NB4 (cell line): ENCODE results near the gene CDH13.

Experiments used
- CTCF ChIP-seq: IDR thresholded peaks from one replicate; pipeline ENCODE4 v1.5.1; 2012; ENCODE audit warnings: low read depth, low read length
- MYC ChIP-seq: IDR thresholded peaks from 2 replicates; pipeline ENCODE4 v1.6.1; 2011; ENCODE audit warnings: low read depth, low read length
- POLR2A ChIP-seq: IDR thresholded peaks from 2 replicates; pipeline ENCODE4 v1.6.1; 2011; ENCODE audit warnings: mild to moderate bottlenecking; ENCODE audit not compliant: insufficient read length; ENCODE audit errors: extremely low read depth
- TF ChIP-seq, protein P1 (sequence below): IDR thresholded peaks from 2 replicates; pipeline ENCODE4 v1.6.1; 2011; ENCODE audit warnings: low read depth, low read length

DNA sequence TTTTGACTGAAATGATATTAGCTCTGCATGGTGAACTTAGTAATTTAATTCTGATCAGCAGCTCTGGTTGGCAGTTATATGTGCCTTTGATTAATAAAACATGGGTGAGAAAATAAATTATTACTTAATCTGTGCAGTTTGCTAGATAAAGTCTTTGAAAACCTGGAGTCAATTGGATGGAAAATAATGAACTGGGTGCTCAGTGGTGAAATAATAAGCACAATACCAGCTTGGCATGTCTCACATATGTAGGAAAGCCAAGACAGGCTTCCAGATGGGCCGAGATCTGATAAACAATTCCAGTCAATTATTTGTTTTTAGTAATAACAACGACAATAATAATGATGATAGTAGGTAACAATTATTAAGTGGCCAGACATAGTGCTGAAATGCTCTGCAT, 326.7 kb downstream of the CDH13 start:
- TF ChIP-seq CTCF: no peak
- TF ChIP-seq, protein P1, sequence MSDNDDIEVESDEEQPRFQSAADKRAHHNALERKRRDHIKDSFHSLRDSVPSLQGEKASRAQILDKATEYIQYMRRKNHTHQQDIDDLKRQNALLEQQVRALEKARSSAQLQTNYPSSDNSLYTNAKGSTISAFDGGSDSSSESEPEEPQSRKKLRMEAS: no peak
- no peak for TF ChIP-seq POLR2A
- no peak for TF ChIP-seq MYC
